ENCODE measurements around the gene TNN.
"Not testable (repeated sequence)": the region's sequence is repeated elsewhere in the genome, so short reads cannot be mapped to it uniquely, and the experiment has no call there.

Gene TNN

GRCh38 chr1:175070818-175071217 is 3.2 kb downstream of the TNN start:
- no peak for DNase-seq (ENCODE audit: low spot score)

GRCh38 chr1:175071276-175071943 is 3.8 kb downstream of the TNN start:
- DNase-seq (ENCODE audit: low spot score), result no peak

- DNase-seq (ENCODE audit: low spot score), result peak; percentile 29
Measured at GRCh38 chr1:175072099-175072951, 4.7 kb downstream of the TNN start.

GRCh38 chr1:175073061-175073460 is 5.4 kb downstream of the TNN start:
- no peak for DNase-seq (ENCODE audit: low spot score)

- DNase-seq (ENCODE audit: low spot score), result no peak
Measured at GRCh38 chr1:175073633-175074032, 6.0 kb downstream of the TNN start.

GRCh38 chr1:175075572-175076568 is 8.2 kb downstream of the TNN start:
- DNase-seq (ENCODE audit: low spot score), result peak; percentile 15

GRCh38 chr1:175077356-175078030 is 9.9 kb downstream of the TNN start:
- DNase-seq (ENCODE audit: low spot score), result no peak

GRCh38 chr1:175078629-175079028 is 11.0 kb downstream of the TNN start:
- DNase-seq (ENCODE audit: low spot score), result no peak

GRCh38 chr1:175079338-175079737 is 11.7 kb downstream of the TNN start:
- no peak for DNase-seq (ENCODE audit: low spot score)

GRCh38 chr1:175080030-175080429 is 12.4 kb downstream of the TNN start:
- no peak for DNase-seq (ENCODE audit: low spot score)

- DNase-seq (ENCODE audit: low spot score), result no peak
Measured at GRCh38 chr1:175081983-175082382, 14.3 kb downstream of the TNN start.

GRCh38 chr1:175088525-175088951 is 20.9 kb downstream of the TNN start:
- peak; percentile 13 for DNase-seq (ENCODE audit: low spot score)

GRCh38 chr1:175089136-175089718 is 21.6 kb downstream of the TNN start:
- DNase-seq (ENCODE audit: low spot score), result peak; percentile 28

GRCh38 chr1:175090780-175091179 is 23.1 kb downstream of the TNN start:
- no peak for DNase-seq (ENCODE audit: low spot score)

- no peak for DNase-seq (ENCODE audit: low spot score)
Measured at GRCh38 chr1:175094626-175095025, 27.0 kb downstream of the TNN start.

- DNase-seq (ENCODE audit: low spot score), result no peak
Measured at GRCh38 chr1:175095069-175095468, 27.4 kb downstream of the TNN start.

GRCh38 chr1:175095978-175096607 is 28.5 kb downstream of the TNN start:
- DNase-seq (ENCODE audit: low spot score), result no peak

- no peak for DNase-seq (ENCODE audit: low spot score)
Measured at GRCh38 chr1:175097361-175097760, 29.7 kb downstream of the TNN start.

- DNase-seq (ENCODE audit: low spot score), result no peak
Measured at GRCh38 chr1:175099916-175100315, 32.3 kb downstream of the TNN start.

GRCh38 chr1:175102166-175102565 is 34.5 kb downstream of the TNN start:
- not testable (repeated sequence) for DNase-seq (ENCODE audit: low spot score)

All from SK-N-DZ (cell line).